ENCODE data around the gene AKR1D1. TPM values are rescaled to one million over a fixed set of nuclear protein-coding genes. Genes with fewer than 3 reads are reported as not detected.

The AKR1D1 gene
- not detected in 3 replicates for total RNA-seq
- long read RNA-seq, result 0 reads

GRCh38 chr7:138076196-138076595 lies at the start of gene AKR1D1:
AKR1D1 (plus strand) TSS chr7:138076459; CDS start chr7:138076519, 60 bp downstream.
- no peak for TF ChIP-seq CTCF (IDR thresholded peaks at IDR 0.05)
- Mint-ChIP-seq H3K4me1 (ENCODE audit: low read depth) (no peaks in the 10 kb centered on the region), H3K4me3 (ENCODE audit: unreplicated experiment) (no peak within 1 kb of the TSS), H3K27ac (ENCODE audit: unreplicated experiment) (no peak within 1 kb of the TSS), H3K27me3 (ENCODE audit: low read depth) (no peaks in the 10 kb centered on the region), H3K9me3 (ENCODE audit: low read depth) (peaks cover 20% of the 10 kb centered on the region), H3K36me3 (ENCODE audit: low read depth) (peaks cover 6% of the 10 kb centered on the region)
- no peak for DNase-seq (ENCODE audit: low spot score)

GRCh38 chr7:138027100-138027499 lies 49.2 kb upstream of the AKR1D1 start:
- Mint-ChIP-seq H3K4me3 (ENCODE audit: unreplicated experiment) (no peak overlapping the region), H3K27me3 (ENCODE audit: low read depth) (peaks cover 4% of the 10 kb centered on the region), H3K36me3 (ENCODE audit: low read depth) (no peaks in the 10 kb centered on the region), H3K27ac (ENCODE audit: unreplicated experiment) (no peak overlapping the region), H3K9me3 (ENCODE audit: low read depth) (no peaks in the 10 kb centered on the region), H3K4me1 (ENCODE audit: low read depth) (no peaks in the 10 kb centered on the region)
- DNase-seq (ENCODE audit: low spot score), result no peak
- no peak for TF ChIP-seq CTCF (IDR thresholded peaks at IDR 0.05)

GRCh38 chr7:138029126-138029525 lies 47.1 kb upstream of the AKR1D1 start:
- no peak overlapping the region for H3K4me3 Mint-ChIP-seq (ENCODE audit: unreplicated experiment)
- DNase-seq (ENCODE audit: low spot score), result no peak
- peaks cover 7% of the 10 kb centered on the region for H3K4me1 Mint-ChIP-seq (ENCODE audit: low read depth)
- H3K27ac Mint-ChIP-seq (ENCODE audit: unreplicated experiment), result no peak overlapping the region
- peaks cover 4% of the 10 kb centered on the region for H3K27me3 Mint-ChIP-seq (ENCODE audit: low read depth)
- H3K36me3 Mint-ChIP-seq (ENCODE audit: low read depth), result no peaks in the 10 kb centered on the region
- H3K9me3 Mint-ChIP-seq (ENCODE audit: low read depth), result no peaks in the 10 kb centered on the region
- no peak for TF ChIP-seq CTCF (IDR thresholded peaks at IDR 0.05)

- no peak for TF ChIP-seq CTCF (IDR thresholded peaks at IDR 0.05)
- Mint-ChIP-seq H3K4me1 (ENCODE audit: low read depth) (peaks cover 7% of the 10 kb centered on the region), H3K27ac (ENCODE audit: unreplicated experiment) (peak overlapping the region; percentile 0), H3K4me3 (ENCODE audit: unreplicated experiment) (no peak overlapping the region), H3K27me3 (ENCODE audit: low read depth) (peaks cover 4% of the 10 kb centered on the region), H3K36me3 (ENCODE audit: low read depth) (no peaks in the 10 kb centered on the region), H3K9me3 (ENCODE audit: low read depth) (peaks cover under 1% of the 10 kb centered on the region)
- DNase-seq (ENCODE audit: low spot score), result no peak
Observed at GRCh38 chr7:138029941-138030340, 46.3 kb upstream of the AKR1D1 start.

GRCh38 chr7:138030679-138031351 lies 45.4 kb upstream of the AKR1D1 start:
- H3K27ac Mint-ChIP-seq (ENCODE audit: unreplicated experiment), result no peak overlapping the region
- TF ChIP-seq CTCF (IDR thresholded peaks at IDR 0.05), result no peak
- H3K9me3 Mint-ChIP-seq (ENCODE audit: low read depth), result peaks cover 3% of the 10 kb centered on the region
- H3K4me3 Mint-ChIP-seq (ENCODE audit: unreplicated experiment), result no peak overlapping the region
- DNase-seq (ENCODE audit: low spot score), result no peak
- H3K36me3 Mint-ChIP-seq (ENCODE audit: low read depth), result no peaks in the 10 kb centered on the region
- H3K27me3 Mint-ChIP-seq (ENCODE audit: low read depth), result peaks cover 4% of the 10 kb centered on the region
- peaks cover 7% of the 10 kb centered on the region for H3K4me1 Mint-ChIP-seq (ENCODE audit: low read depth)

Measured in chondrocyte (in vitro differentiated cells).